Effector memory CD8-positive, alpha-beta T cell (primary cell): Measurements from ENCODE around the gene RHOB.

ENCODE experiments used
- ATAC-seq: fragments of 150-1000 bp; cut with Tn5 transposase; replicated peaks from 2 replicates; pipeline ENCODE4 v1.10.0; 2021; ENCODE audit warnings: mild to moderate bottlenecking, moderate library complexity
- DNase-seq, 3 experiments: peaks; one replicate each; pipeline ENCODE4 v3.0.0; 2021
- H3K27ac Mint-ChIP-seq, 2 donors: one replicate each; pipeline ENCODE4 v1.8.0; 2022; ENCODE audit warnings: mild to moderate bottlenecking in 2 of 2, mixed read lengths in 2 of 2, moderate library complexity in 2 of 2
- H3K27me3 Mint-ChIP-seq, 2 donors: one replicate each; pipeline ENCODE4 v1.8.0; 2022; ENCODE audit warnings: mixed read lengths in 2 of 2
- H3K36me3 Mint-ChIP-seq: one replicate; pipeline ENCODE4 v1.8.0; 2022; ENCODE audit warnings: mild to moderate bottlenecking, moderate library complexity, mixed read lengths; ENCODE audit not compliant: insufficient read depth
- H3K4me1 Mint-ChIP-seq, 2 donors: one replicate each; pipeline ENCODE4 v1.8.0; 2022; ENCODE audit warnings: low read depth in 2 of 2, mixed read lengths in 2 of 2
- H3K4me3 Mint-ChIP-seq, 2 donors: one replicate each; pipeline ENCODE4 v1.8.0; 2022; ENCODE audit warnings: mild to moderate bottlenecking in 2 of 2, mixed read lengths in 2 of 2, moderate library complexity in 2 of 2
- H3K9me3 Mint-ChIP-seq, 2 donors: one replicate each; pipeline ENCODE4 v1.8.0; 2022; ENCODE audit warnings: mixed read lengths in 2 of 2

The RHOB gene

GRCh38 chr2:20473128-20473527 is 26.3 kb downstream of the RHOB start:
- H3K36me3 Mint-ChIP-seq: no peaks in the 10 kb centered on the region
- H3K27ac Mint-ChIP-seq: no peak overlapping the region
- H3K9me3 Mint-ChIP-seq: no peaks in the 10 kb centered on the region
- DNase-seq (no peak), ATAC-seq (no peak)
- H3K27me3 Mint-ChIP-seq: peaks cover 4 to 21% of the 10 kb centered on the region in 2 donors
- H3K4me3 Mint-ChIP-seq: no peak overlapping the region
- H3K4me1 Mint-ChIP-seq: no peaks in the 10 kb centered on the region

- Mint-ChIP-seq H3K4me1 (no peaks in the 10 kb centered on the region), H3K36me3 (no peaks in the 10 kb centered on the region), H3K27ac (no peak overlapping the region), H3K4me3 (no peak overlapping the region), H3K27me3 (peaks cover 4 to 21% of the 10 kb centered on the region in 2 donors), H3K9me3 (no peaks in the 10 kb centered on the region)
- no peak for DNase-seq
- ATAC-seq: no peak
Observed at GRCh38 chr2:20474757-20475566, 28.1 kb downstream of the RHOB start.

- no peaks in the 10 kb centered on the region for H3K4me1 Mint-ChIP-seq
- H3K27ac Mint-ChIP-seq: no peak overlapping the region
- H3K9me3 Mint-ChIP-seq: no peaks in the 10 kb centered on the region
- no peak overlapping the region for H3K4me3 Mint-ChIP-seq
- peaks cover 4 to 21% of the 10 kb centered on the region in 2 donors for H3K27me3 Mint-ChIP-seq
- DNase-seq: no peak
- ATAC-seq: no peak
- H3K36me3 Mint-ChIP-seq: no peaks in the 10 kb centered on the region
Observed at GRCh38 chr2:20475567-20475952, 28.7 kb downstream of the RHOB start.

GRCh38 chr2:20476481-20476880 is 29.6 kb downstream of the RHOB start:
- H3K27me3 Mint-ChIP-seq: peaks cover 4 to 21% of the 10 kb centered on the region in 2 donors

GRCh38 chr2:20476950-20477349 is 30.1 kb downstream of the RHOB start:
- Mint-ChIP-seq H3K27ac (no peak overlapping the region), H3K9me3 (no peaks in the 10 kb centered on the region), H3K4me3 (no peak overlapping the region), H3K36me3 (no peaks in the 10 kb centered on the region), H3K27me3 (peaks cover 4 to 21% of the 10 kb centered on the region in 2 donors), H3K4me1 (no peaks in the 10 kb centered on the region)
- no peak for ATAC-seq
- no peak for DNase-seq

More at GRCh38 chr2:20476481-20476880, 29.6 kb downstream of the RHOB start:
- no peak overlapping the region for H3K27ac Mint-ChIP-seq
- H3K4me1 Mint-ChIP-seq: no peaks in the 10 kb centered on the region
- ATAC-seq (no peak), DNase-seq (no peak)
- no peak overlapping the region for H3K4me3 Mint-ChIP-seq
- no peaks in the 10 kb centered on the region for H3K9me3 Mint-ChIP-seq
- H3K36me3 Mint-ChIP-seq: no peaks in the 10 kb centered on the region

- no peak overlapping the region for H3K4me3 Mint-ChIP-seq
- H3K36me3 Mint-ChIP-seq: no peaks in the 10 kb centered on the region
- peaks cover 4 to 22% of the 10 kb centered on the region in 2 donors for H3K27me3 Mint-ChIP-seq
- no peaks in the 10 kb centered on the region for H3K9me3 Mint-ChIP-seq
- no peaks in the 10 kb centered on the region for H3K4me1 Mint-ChIP-seq
- no peak for DNase-seq
- ATAC-seq: no peak
- no peak overlapping the region for H3K27ac Mint-ChIP-seq
Observed at GRCh38 chr2:20478961-20479360, 32.1 kb downstream of the RHOB start.

GRCh38 chr2:20479835-20480234 is 33.0 kb downstream of the RHOB start:
- DNase-seq: no peak
- no peak overlapping the region for H3K4me3 Mint-ChIP-seq
- no peaks in the 10 kb centered on the region for H3K9me3 Mint-ChIP-seq
- peaks cover 4 to 22% of the 10 kb centered on the region in 2 donors for H3K27me3 Mint-ChIP-seq
- ATAC-seq: no peak
- no peak overlapping the region for H3K27ac Mint-ChIP-seq
- H3K36me3 Mint-ChIP-seq: no peaks in the 10 kb centered on the region
- no peaks in the 10 kb centered on the region for H3K4me1 Mint-ChIP-seq

GRCh38 chr2:20480913-20481312 is 34.0 kb downstream of the RHOB start:
- no peaks in the 10 kb centered on the region for H3K36me3 Mint-ChIP-seq
- peaks cover 2 to 22% of the 10 kb centered on the region in 2 donors for H3K27me3 Mint-ChIP-seq
- H3K9me3 Mint-ChIP-seq: no peaks in the 10 kb centered on the region
- ATAC-seq: no peak
- no peak overlapping the region for H3K27ac Mint-ChIP-seq
- no peak overlapping the region for H3K4me3 Mint-ChIP-seq
- no peaks in the 10 kb centered on the region for H3K4me1 Mint-ChIP-seq
- no peak for DNase-seq

- ATAC-seq (no peak), DNase-seq (no peak)
- Mint-ChIP-seq H3K27me3 (peaks cover 0 to 24% of the 10 kb centered on the region in 2 donors), H3K36me3 (no peaks in the 10 kb centered on the region), H3K4me1 (no peaks in the 10 kb centered on the region), H3K27ac (no peak overlapping the region), H3K9me3 (no peaks in the 10 kb centered on the region), H3K4me3 (no peak overlapping the region)
Observed at GRCh38 chr2:20481798-20482405, 35.0 kb downstream of the RHOB start.

GRCh38 chr2:20482725-20483124 is 35.9 kb downstream of the RHOB start:
- no peaks in the 10 kb centered on the region for H3K4me1 Mint-ChIP-seq
- DNase-seq: no peak
- no peak overlapping the region for H3K27ac Mint-ChIP-seq
- no peak overlapping the region for H3K4me3 Mint-ChIP-seq
- H3K9me3 Mint-ChIP-seq: no peaks in the 10 kb centered on the region
- H3K27me3 Mint-ChIP-seq: peaks cover 0 to 24% of the 10 kb centered on the region in 2 donors
- H3K36me3 Mint-ChIP-seq: no peaks in the 10 kb centered on the region
- no peak for ATAC-seq

- Mint-ChIP-seq H3K4me3 (no peak overlapping the region), H3K36me3 (no peaks in the 10 kb centered on the region), H3K4me1 (no peaks in the 10 kb centered on the region), H3K9me3 (no peaks in the 10 kb centered on the region), H3K27ac (no peak overlapping the region), H3K27me3 (peaks cover 0 to 24% of the 10 kb centered on the region in 2 donors)
- ATAC-seq (no peak), DNase-seq (no peak)
Observed at GRCh38 chr2:20483194-20483895, 36.5 kb downstream of the RHOB start.

GRCh38 chr2:20484034-20484617 is 37.3 kb downstream of the RHOB start:
- peaks cover 0 to 24% of the 10 kb centered on the region in 2 donors for H3K27me3 Mint-ChIP-seq
- DNase-seq (no peak), ATAC-seq (no peak)
- H3K4me1 Mint-ChIP-seq: no peaks in the 10 kb centered on the region
- H3K9me3 Mint-ChIP-seq: no peaks in the 10 kb centered on the region
- H3K4me3 Mint-ChIP-seq: no peak overlapping the region
- H3K27ac Mint-ChIP-seq: no peak overlapping the region
- H3K36me3 Mint-ChIP-seq: no peaks in the 10 kb centered on the region

GRCh38 chr2:20484810-20485611 is 38.1 kb downstream of the RHOB start:
- Mint-ChIP-seq H3K36me3 (no peaks in the 10 kb centered on the region), H3K27ac (no peak overlapping the region), H3K4me1 (peaks cover 0 to 1% of the 10 kb centered on the region in 2 donors), H3K9me3 (no peaks in the 10 kb centered on the region), H3K27me3 (peaks cover 0 to 24% of the 10 kb centered on the region in 2 donors), H3K4me3 (no peak overlapping the region)
- no peak for DNase-seq
- no peak for ATAC-seq
